ENCODE data around the gene IL16. TPM values are rescaled to one million over a fixed set of nuclear protein-coding genes. Genes with fewer than 3 reads are reported as not detected.
"Not testable (repeated sequence)": the region's sequence is repeated elsewhere in the genome, so short reads cannot be mapped to it uniquely, and the experiment has no call there.

Gene IL16
- polyA plus RNA-seq, 5 donors = 11.3 to 15.3 (median 14.2) TPM

GRCh38 chr15:81311752-81312464 lies 115.2 kb downstream of the IL16 start:
- no peak for DNase-seq

- DNase-seq = peak; percentile 63 to 79
Measured at GRCh38 chr15:81312790-81313543, 116.3 kb downstream of the IL16 start.

- no peak for DNase-seq
Measured at GRCh38 chr15:81313686-81314085, 117.0 kb downstream of the IL16 start.

GRCh38 chr15:81314378-81314777 lies 117.7 kb downstream of the IL16 start:
- no peak for DNase-seq

- DNase-seq = no peak
Measured at GRCh38 chr15:81315452-81316175, 118.9 kb downstream of the IL16 start.

GRCh38 chr15:81316267-81316666 lies 119.6 kb downstream of the IL16 start:
- DNase-seq = no peak

- DNase-seq = no peak
Measured at GRCh38 chr15:81317642-81318017, 121.0 kb downstream of the IL16 start.

GRCh38 chr15:81321667-81322066 lies 125.0 kb downstream of the IL16 start:
- DNase-seq = no peak

GRCh38 chr15:81322676-81323253 lies 126.1 kb downstream of the IL16 start:
- no peak for DNase-seq

GRCh38 chr15:81323559-81323943 lies 126.9 kb downstream of the IL16 start:
- no peak for DNase-seq

- DNase-seq = peak; percentile 96 to 98
Measured at GRCh38 chr15:81323944-81324881, 127.5 kb downstream of the IL16 start, which contains the start of gene STARD5. Gene STARD5 (minus strand): TSS chr15:81324141. CDS start chr15:81324099, 42 bp downstream.

- DNase-seq = no peak
Measured at GRCh38 chr15:81326466-81327212, 130.0 kb downstream of the IL16 start.

- DNase-seq = no peak
Measured at GRCh38 chr15:81327516-81327915, 130.8 kb downstream of the IL16 start.

- no peak for DNase-seq
Measured at GRCh38 chr15:81329446-81329845, 132.8 kb downstream of the IL16 start.

- DNase-seq = no peak
Measured at GRCh38 chr15:81330366-81331090, 133.8 kb downstream of the IL16 start.

- DNase-seq = not testable (repeated sequence)
Measured at GRCh38 chr15:81331141-81331540, 134.5 kb downstream of the IL16 start.

GRCh38 chr15:81331600-81331999 lies 134.9 kb downstream of the IL16 start:
- DNase-seq = no peak

- no peak for DNase-seq
Measured at GRCh38 chr15:81332326-81332725, 135.6 kb downstream of the IL16 start.

- no peak for DNase-seq
Measured at GRCh38 chr15:81333363-81333762, 136.7 kb downstream of the IL16 start.

Measured in right lung (tissue), 5 donors.